Keratinocyte (primary cell): Measurements from ENCODE around the gene ERBB4. TPM values are rescaled to one million over a fixed set of nuclear protein-coding genes. Genes with fewer than 3 reads are reported as not detected.

Experiments
- DNase-seq: peaks from one replicate; pipeline ENCODE4 v3.0.0-alpha.2; 2011; ENCODE audit warnings: low read depth, missing footprints, low spot score
- FAIRE-seq: peaks from 2 replicates; lab custom pipeline; 2011; peaks lifted over from hg19 to GRCh38; lab: Jason Lieb, UNC
- H2AFZ ChIP-seq: 2 replicates; pipeline ENCODE4 v1.6.0; 2012; ENCODE audit warnings: low read length, control low read depth, inconsistent platforms; ENCODE audit not compliant: control insufficient read depth
- H3K27ac ChIP-seq: 2 replicates; pipeline ENCODE4 v1.5.1; 2011; ENCODE audit warnings: low read length; ENCODE audit not compliant: control insufficient read depth, insufficient read depth
- H3K27me3 ChIP-seq: 3 replicates; pipeline ENCODE4 v1.6.0; 2011; ENCODE audit warnings: low read length; ENCODE audit not compliant: control insufficient read depth, insufficient read depth; ENCODE audit errors: extremely low read depth
- H3K36me3 ChIP-seq, 2 experiments: 2 replicates in 1 of 2; 3 replicates in 1 of 2; pipeline ENCODE4 v1.5.1; 2011; ENCODE audit warnings: low read length in 2 of 2, mild to moderate bottlenecking in 1 of 2; ENCODE audit not compliant: control insufficient read depth in 2 of 2, insufficient read depth in 2 of 2; ENCODE audit errors: extremely low read depth in 1 of 2
- H3K4me1 ChIP-seq: 3 replicates; pipeline ENCODE4 v1.5.1; 2011; ENCODE audit warnings: low read length; ENCODE audit not compliant: control insufficient read depth, insufficient read depth; ENCODE audit errors: extremely low read depth
- H3K4me2 ChIP-seq: 3 replicates; pipeline ENCODE4 v1.6.0; 2011; ENCODE audit warnings: low read depth, low read length; ENCODE audit not compliant: control insufficient read depth, insufficient read depth; ENCODE audit errors: extremely low read depth
- H3K4me3 ChIP-seq, 3 experiments: fragments of 200-600 bp in 1 of 3; sonication (generic) in 1 of 3; 2 replicates in 2 of 3; 3 replicates in 1 of 3; pipeline ENCODE4 v1.5.1; 2011 to 2016; ENCODE audit warnings: low read length in 3 of 3, mild to moderate bottlenecking in 3 of 3, control low read depth in 2 of 3, inconsistent platforms in 1 of 3, low read depth in 1 of 3, mixed read lengths in 1 of 3, mixed run types in 1 of 3, moderate library complexity in 1 of 3; ENCODE audit not compliant: control insufficient read depth in 2 of 3, insufficient read depth in 2 of 3; ENCODE audit errors: extremely low read depth in 1 of 3
- H3K79me2 ChIP-seq: 2 replicates; pipeline ENCODE4 v1.6.0; 2012; ENCODE audit warnings: low read length; ENCODE audit not compliant: control insufficient read depth, insufficient read depth
- H3K9ac ChIP-seq: 3 replicates; pipeline ENCODE4 v1.6.0; 2011; ENCODE audit warnings: low read length; ENCODE audit not compliant: control insufficient read depth, insufficient read depth; ENCODE audit errors: extremely low read depth
- H3K9me1 ChIP-seq: 3 replicates; pipeline ENCODE4 v1.6.0; 2011; ENCODE audit warnings: low read length; ENCODE audit not compliant: control insufficient read depth, insufficient read depth; ENCODE audit errors: extremely low read depth
- H3K9me3 ChIP-seq: 2 replicates; pipeline ENCODE4 v1.5.1; 2012; ENCODE audit warnings: low read depth, low read length; ENCODE audit not compliant: control insufficient read depth
- H4K20me1 ChIP-seq: 3 replicates; pipeline ENCODE4 v1.6.0; 2011; ENCODE audit warnings: low read length; ENCODE audit not compliant: control insufficient read depth, insufficient read depth; ENCODE audit errors: extremely low read depth
- EZH2 ChIP-seq: IDR thresholded peaks from one replicate; pipeline ENCODE4 v1.6.1; 2012; ENCODE audit warnings: inconsistent platforms, mild to moderate bottlenecking, low read length, moderate library complexity
- dilution Hi-C: fragments of 300-500 bp; cut with MboI; formaldehyde crosslinking; loops from one replicate; pipeline ENCODE4 v1.7.0; 2020; ENCODE audit warnings: low sequenced_read_pairs; ENCODE audit not compliant: extremely low pct_ligation_motif_present
- polyA plus RNA-seq, 5 experiments: library from polyadenylated mRNA; depleted of rRNA in 3 of 5; stranded (reverse) in 3 of 5; stranded (forward) in 1 of 5; unstranded in 1 of 5; fragments of >200 nt; gene quantifications; 1 replicate in 1 of 5; 2 replicates in 3 of 5; 3 replicates in 1 of 5; pipeline versions ENCODE4 v1.2.1 to v1.2.3, GENCODE V29; 2011 to 2012; ENCODE audit warnings: missing spikeins in 2 of 5, low read depth in 1 of 5, low replicate concordance in 1 of 5
- TF ChIP-seq, protein P1 (sequence below), 3 experiments: IDR thresholded peaks in 1 of 3; conservative IDR thresholded peaks in 1 of 3; optimal IDR thresholded peaks in 1 of 3; 2 replicates in 2 of 3; 3 replicates in 1 of 3; pipeline versions ENCODE3 to v1.5.1; 2011; ENCODE audit warnings: low read length in 3 of 3, mild to moderate bottlenecking in 3 of 3, moderate library complexity in 2 of 3, control low read depth in 1 of 3, inconsistent platforms in 1 of 3; ENCODE audit not compliant: insufficient read depth in 2 of 3; ENCODE audit errors: extremely low read depth in 1 of 3

The ERBB4 gene
- polyA plus RNA-seq, 1 donor (not counting 4 experiments of a cell fraction or from before 2014, with no cell fraction given), result 0.01 TPM

DNA sequence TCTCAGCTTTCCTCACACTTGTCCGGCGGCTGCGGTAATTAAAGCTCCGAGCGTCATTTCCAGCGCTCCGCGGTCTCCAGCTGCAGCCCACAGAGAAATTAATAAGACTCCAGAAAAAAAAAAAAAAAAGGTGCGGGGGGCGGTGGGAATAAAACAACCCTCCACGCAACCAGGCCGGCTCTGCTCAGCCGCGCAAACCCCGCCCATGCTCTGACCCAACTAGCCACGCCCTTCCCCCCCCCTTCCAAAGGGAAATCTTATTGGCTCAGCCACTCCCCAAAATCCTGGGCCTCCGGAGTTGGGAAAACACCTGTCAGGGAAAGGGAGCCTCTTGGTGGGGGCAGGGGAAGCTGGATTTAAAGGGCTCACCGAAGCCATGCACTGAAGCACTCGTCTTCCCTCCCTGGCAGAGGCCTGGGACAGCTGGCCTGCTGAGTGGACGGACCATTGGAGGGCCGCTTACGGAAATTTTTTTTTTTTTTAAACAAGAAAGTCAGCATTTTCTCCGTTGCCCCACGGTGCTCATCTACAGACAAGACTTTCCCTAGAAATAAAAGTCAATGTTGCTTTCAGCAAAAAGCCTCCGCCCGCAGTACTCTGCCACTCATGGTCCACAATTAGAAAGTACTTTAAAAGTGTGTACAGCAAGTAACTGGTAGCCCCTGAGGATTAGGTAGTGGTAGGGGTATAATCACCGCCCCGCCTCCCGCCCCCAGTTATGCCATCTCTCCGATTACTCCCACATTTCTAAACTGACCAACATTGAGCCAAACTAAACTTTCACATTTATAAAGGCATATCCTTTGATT is 674 bp upstream of the ERBB4 start:
- DNase-seq, result no peak
- FAIRE-seq, result no peak

GRCh38 chr2:212537726-212538304 is 787 bp downstream of the ERBB4 start:
- dilution Hi-C loops, result no loop called here
- H3K27me3 ChIP-seq, result peaks cover 43% of the 10 kb centered on the region
- H3K9me3 ChIP-seq, result no peaks in the 10 kb centered on the region
- no peaks in the 10 kb centered on the region for H3K9me1 ChIP-seq
- FAIRE-seq, result no peak
- H3K79me2 ChIP-seq, result no peaks in the 10 kb centered on the region
- H3K4me1 ChIP-seq, result peaks cover 27% of the 10 kb centered on the region
- no peak for TF ChIP-seq EZH2
- TF ChIP-seq, protein P1, sequence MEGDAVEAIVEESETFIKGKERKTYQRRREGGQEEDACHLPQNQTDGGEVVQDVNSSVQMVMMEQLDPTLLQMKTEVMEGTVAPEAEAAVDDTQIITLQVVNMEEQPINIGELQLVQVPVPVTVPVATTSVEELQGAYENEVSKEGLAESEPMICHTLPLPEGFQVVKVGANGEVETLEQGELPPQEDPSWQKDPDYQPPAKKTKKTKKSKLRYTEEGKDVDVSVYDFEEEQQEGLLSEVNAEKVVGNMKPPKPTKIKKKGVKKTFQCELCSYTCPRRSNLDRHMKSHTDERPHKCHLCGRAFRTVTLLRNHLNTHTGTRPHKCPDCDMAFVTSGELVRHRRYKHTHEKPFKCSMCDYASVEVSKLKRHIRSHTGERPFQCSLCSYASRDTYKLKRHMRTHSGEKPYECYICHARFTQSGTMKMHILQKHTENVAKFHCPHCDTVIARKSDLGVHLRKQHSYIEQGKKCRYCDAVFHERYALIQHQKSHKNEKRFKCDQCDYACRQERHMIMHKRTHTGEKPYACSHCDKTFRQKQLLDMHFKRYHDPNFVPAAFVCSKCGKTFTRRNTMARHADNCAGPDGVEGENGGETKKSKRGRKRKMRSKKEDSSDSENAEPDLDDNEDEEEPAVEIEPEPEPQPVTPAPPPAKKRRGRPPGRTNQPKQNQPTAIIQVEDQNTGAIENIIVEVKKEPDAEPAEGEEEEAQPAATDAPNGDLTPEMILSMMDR (optimal IDR thresholded peaks at IDR 0.05 in 1 of 3, IDR thresholded peaks at IDR 0.05 in 1 of 3, conservative IDR thresholded peaks at IDR 0.05 in 1 of 3; ENCODE audit: extremely low read depth in 1 of 3, insufficient read depth in 2 of 3, low read length in 3 of 3), result no peak
- H3K36me3 ChIP-seq, result no peaks in the 10 kb centered on the region
- no peak overlapping the region for H3K27ac ChIP-seq
- peak overlapping the region; percentile 89 for H3K4me2 ChIP-seq
- DNase-seq, result no peak
- H3K4me3 ChIP-seq, result peak overlapping the region in 2 of 3 experiments; percentile 69
- H2AFZ ChIP-seq, result peak overlapping the region; percentile 30
- H3K9ac ChIP-seq, result no peak overlapping the region
- H4K20me1 ChIP-seq, result no peaks in the 10 kb centered on the region

More for the DNA sequence above, 674 bp upstream of the ERBB4 start:
- H3K27me3 ChIP-seq, result peaks cover 43% of the 10 kb centered on the region
- H3K9ac ChIP-seq, result no peak overlapping the region
- no peak overlapping the region for H3K27ac ChIP-seq
- peaks cover 27% of the 10 kb centered on the region for H3K4me1 ChIP-seq
- no peaks in the 10 kb centered on the region for H3K9me1 ChIP-seq
- peak overlapping the region; percentile 89 for H3K4me2 ChIP-seq
- no peaks in the 10 kb centered on the region for H4K20me1 ChIP-seq
- peak overlapping the region; percentile 70 for H2AFZ ChIP-seq
- TF ChIP-seq EZH2, result no peak
- TF ChIP-seq, protein P1 (optimal IDR thresholded peaks at IDR 0.05 in 1 of 3, IDR thresholded peaks at IDR 0.05 in 1 of 3, conservative IDR thresholded peaks at IDR 0.05 in 1 of 3; ENCODE audit: extremely low read depth in 1 of 3, insufficient read depth in 2 of 3, low read length in 3 of 3), result no peak
- H3K79me2 ChIP-seq, result no peaks in the 10 kb centered on the region
- dilution Hi-C loops, result no loop called here
- peak overlapping the region; percentile 27 to 69 (median 69) for H3K4me3 ChIP-seq
- H3K36me3 ChIP-seq, result no peaks in the 10 kb centered on the region
- H3K9me3 ChIP-seq, result no peaks in the 10 kb centered on the region
